ENCODE data around the gene CTCFL.
"Not testable (repeated sequence)": the region's sequence is repeated elsewhere in the genome, so short reads cannot be mapped to it uniquely, and the experiment has no call there.

Gene CTCFL

GRCh38 chr20:57536120-57536708 is 11.3 kb upstream of the CTCFL start:
- no peak for DNase-seq (ENCODE audit: low spot score)

GRCh38 chr20:57535297-57535696 is 10.4 kb upstream of the CTCFL start:
- no peak for DNase-seq (ENCODE audit: low spot score)

- no peak for DNase-seq (ENCODE audit: low spot score)
Observed at GRCh38 chr20:57532104-57532503, 7.2 kb upstream of the CTCFL start.

GRCh38 chr20:57530327-57530981 is 5.5 kb upstream of the CTCFL start:
- no peak for DNase-seq (ENCODE audit: low spot score)

GRCh38 chr20:57529810-57530209 is 4.9 kb upstream of the CTCFL start:
- no peak for DNase-seq (ENCODE audit: low spot score)

GRCh38 chr20:57529160-57529585 is 4.2 kb upstream of the CTCFL start:
- DNase-seq (ENCODE audit: low spot score), result no peak

GRCh38 chr20:57528148-57528547 is 3.2 kb upstream of the CTCFL start:
- DNase-seq (ENCODE audit: low spot score), result no peak

- no peak for DNase-seq (ENCODE audit: low spot score)
Observed at GRCh38 chr20:57527728-57528127, 2.8 kb upstream of the CTCFL start.

GRCh38 chr20:57526885-57527460 is 2.0 kb upstream of the CTCFL start:
- DNase-seq (ENCODE audit: low spot score), result no peak

- no peak for DNase-seq (ENCODE audit: low spot score)
Observed at GRCh38 chr20:57526087-57526884, 1.3 kb upstream of the CTCFL start.

- DNase-seq (ENCODE audit: low spot score), result no peak
Observed at GRCh38 chr20:57525328-57526086, 567 bp upstream of the CTCFL start.

GRCh38 chr20:57523782-57524181 is 1.2 kb downstream of the CTCFL start:
- DNase-seq (ENCODE audit: low spot score), result no peak

- DNase-seq (ENCODE audit: low spot score), result no peak
Observed at GRCh38 chr20:57522380-57523140, 2.4 kb downstream of the CTCFL start.

- no peak for DNase-seq (ENCODE audit: low spot score)
Observed at GRCh38 chr20:57517904-57518303, 7.0 kb downstream of the CTCFL start.

- peak; percentile 20 for DNase-seq (ENCODE audit: low spot score)
Observed at GRCh38 chr20:57514273-57514751, 10.6 kb downstream of the CTCFL start.

GRCh38 chr20:57513199-57513598 is 11.7 kb downstream of the CTCFL start:
- no peak for DNase-seq (ENCODE audit: low spot score)

- DNase-seq (ENCODE audit: low spot score), result no peak
Observed at GRCh38 chr20:57512432-57512831, 12.5 kb downstream of the CTCFL start.

- DNase-seq (ENCODE audit: low spot score), result not testable (repeated sequence)
Observed at GRCh38 chr20:57511709-57512108, 13.2 kb downstream of the CTCFL start.

GRCh38 chr20:57509665-57510237 is 15.2 kb downstream of the CTCFL start:
- no peak for DNase-seq (ENCODE audit: low spot score)

GRCh38 chr20:57508831-57509230 is 16.1 kb downstream of the CTCFL start:
- DNase-seq (ENCODE audit: low spot score), result no peak

GRCh38 chr20:57508381-57508780 is 16.6 kb downstream of the CTCFL start:
- DNase-seq (ENCODE audit: low spot score), result no peak

Measured in CD4-positive, alpha-beta T cell treated with Interleukin-6 at 100 ng/mL for 8 hours (primary cell).